Sciatic nerve (tissue), 2 donors: ENCODE measurements around the gene ARHGEF11. TPM values are rescaled to one million over a fixed set of nuclear protein-coding genes. Genes with fewer than 3 reads are reported as not detected.
A peak's percentile ranks its signal among the peaks of the same experiment; 100 is the strongest.

Source experiments
- ATAC-seq: fragments of 200-7000 bp; cut with Tn5 transposase; one replicate; pipeline ENCODE4 v1.9.1; 2020; ENCODE audit warnings: mild to moderate bottlenecking, moderate library complexity
- DNase-seq: peaks from one replicate; pipeline ENCODE4 v3.0.0-alpha.2; 2020; ENCODE audit warnings: low spot score
- intact Hi-C: fragments of 100-400 bp; cut with DNase I; formaldehyde crosslinking; loops from one replicate; pipeline ENCODE4 v1.14.2; 2022
- total RNA-seq: library from RNA; stranded (reverse); fragmentation: NEBNext Ultra II Directional; extraction: Animal tissue kit (Norgen Biotek cat#: 25700); gene quantifications from one replicate; pipeline ENCODE4 v1.2.1, GENCODE V29; 2021
- donor health status: DM: no; HTN: no; CAD: no.
- donor health status: DM: no; HTN: no; CAD: no.

The ARHGEF11 gene
- total RNA-seq, 1 donor from 2014 or later = 38.4 TPM

DNA sequence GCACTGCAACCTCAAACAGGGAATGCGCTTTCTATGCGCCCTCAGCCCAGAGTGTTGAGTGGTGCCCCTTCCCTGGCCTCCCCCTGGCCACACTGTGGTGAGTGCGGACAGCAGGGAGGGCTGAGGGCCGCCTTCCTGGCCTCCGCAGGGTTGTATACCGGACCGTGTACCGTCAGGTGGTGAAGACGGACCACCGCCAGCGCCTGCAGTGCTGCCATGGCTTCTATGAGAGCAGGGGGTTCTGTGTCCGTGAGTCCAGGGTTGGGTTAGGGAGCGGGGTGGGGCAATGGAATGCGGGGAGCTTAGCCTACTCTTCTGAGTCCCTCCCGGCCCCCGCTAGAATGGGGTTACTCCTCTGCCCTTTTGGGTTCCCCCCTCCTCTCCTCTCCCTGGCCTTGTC, 140.4 kb downstream of the ARHGEF11 start:
- DNase-seq = no peak
- intact Hi-C loops = no loop called here
- no peak for ATAC-seq

DNA sequence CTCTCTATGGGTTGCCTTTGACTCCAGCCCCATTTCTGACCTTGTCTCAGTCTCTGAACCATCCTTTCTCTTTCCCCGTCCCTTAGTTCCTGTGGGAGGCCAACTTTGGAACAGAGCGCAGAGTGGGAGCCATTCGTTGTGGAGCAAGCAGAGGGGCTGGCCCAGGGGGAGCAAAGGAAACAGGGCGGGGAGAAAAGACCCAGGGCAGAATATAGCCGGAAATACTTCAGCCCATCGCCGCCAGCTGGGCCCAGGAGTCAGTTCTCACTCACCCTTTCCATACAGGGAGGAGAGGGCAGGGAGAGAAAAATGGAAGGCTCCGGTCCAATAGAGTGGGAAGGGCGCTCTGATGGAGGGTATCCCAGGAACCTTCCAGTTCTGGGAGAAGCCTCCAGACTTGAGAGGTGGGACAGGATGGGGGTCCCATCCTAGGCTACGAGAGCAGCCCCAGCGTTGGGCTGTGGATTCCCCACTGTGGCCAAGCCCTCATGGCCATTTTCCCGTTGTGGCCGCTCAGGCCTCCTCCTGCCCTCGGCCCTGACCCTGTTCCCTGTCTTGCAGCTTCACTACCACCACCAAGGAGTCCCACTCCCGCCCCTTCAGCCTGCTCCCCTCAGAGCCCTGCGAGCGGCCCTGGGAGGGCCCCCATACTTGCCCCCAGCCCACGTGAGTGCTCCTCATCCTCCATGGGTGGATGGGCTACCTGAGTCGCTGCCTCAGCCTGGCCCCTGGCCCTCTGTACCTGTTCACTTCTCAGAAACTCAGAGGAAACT, 141.2 kb downstream of the ARHGEF11 start:
- no peak for DNase-seq
- ATAC-seq = no peak
- intact Hi-C loops = no loop called here

DNA sequence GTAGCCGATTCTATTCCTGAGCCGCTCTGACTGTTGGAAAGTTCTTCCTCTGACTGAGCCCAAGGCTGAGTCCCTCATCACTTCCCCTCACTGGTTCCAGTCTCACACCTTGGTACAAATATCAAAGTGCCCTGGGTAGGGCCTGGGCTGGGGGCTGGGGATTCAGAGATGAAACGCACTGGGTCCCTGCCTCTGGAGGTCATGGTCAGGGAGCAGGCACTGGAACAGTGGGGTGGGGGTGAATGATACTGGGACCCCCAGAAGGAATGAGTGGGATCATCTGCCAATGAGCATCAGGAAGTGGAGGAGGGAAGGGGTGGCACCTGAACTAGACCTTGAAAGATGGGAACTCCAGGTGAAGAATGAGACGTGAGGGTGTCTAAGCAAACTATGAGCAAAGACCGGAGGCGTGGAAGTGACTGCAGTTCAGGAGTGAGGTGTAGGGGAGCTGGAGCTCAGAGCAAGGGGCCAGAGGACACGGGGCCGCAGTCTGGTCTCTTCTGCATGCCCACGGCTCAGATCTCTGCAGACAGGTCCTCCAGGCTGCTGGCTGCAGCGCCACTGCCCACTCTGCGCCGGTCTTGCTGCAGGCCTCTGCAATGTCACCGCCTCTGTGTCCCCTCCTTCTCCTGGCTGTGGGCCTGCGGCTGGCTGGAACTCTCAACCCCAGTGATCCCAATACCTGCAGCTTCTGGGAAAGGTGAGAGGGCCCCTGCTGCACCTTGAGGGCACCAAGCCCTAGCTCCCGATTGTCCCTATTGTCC, 142.0 kb downstream of the ARHGEF11 start:
- no peak for ATAC-seq
- no peak for DNase-seq
- intact Hi-C loops = no loop called here

DNA sequence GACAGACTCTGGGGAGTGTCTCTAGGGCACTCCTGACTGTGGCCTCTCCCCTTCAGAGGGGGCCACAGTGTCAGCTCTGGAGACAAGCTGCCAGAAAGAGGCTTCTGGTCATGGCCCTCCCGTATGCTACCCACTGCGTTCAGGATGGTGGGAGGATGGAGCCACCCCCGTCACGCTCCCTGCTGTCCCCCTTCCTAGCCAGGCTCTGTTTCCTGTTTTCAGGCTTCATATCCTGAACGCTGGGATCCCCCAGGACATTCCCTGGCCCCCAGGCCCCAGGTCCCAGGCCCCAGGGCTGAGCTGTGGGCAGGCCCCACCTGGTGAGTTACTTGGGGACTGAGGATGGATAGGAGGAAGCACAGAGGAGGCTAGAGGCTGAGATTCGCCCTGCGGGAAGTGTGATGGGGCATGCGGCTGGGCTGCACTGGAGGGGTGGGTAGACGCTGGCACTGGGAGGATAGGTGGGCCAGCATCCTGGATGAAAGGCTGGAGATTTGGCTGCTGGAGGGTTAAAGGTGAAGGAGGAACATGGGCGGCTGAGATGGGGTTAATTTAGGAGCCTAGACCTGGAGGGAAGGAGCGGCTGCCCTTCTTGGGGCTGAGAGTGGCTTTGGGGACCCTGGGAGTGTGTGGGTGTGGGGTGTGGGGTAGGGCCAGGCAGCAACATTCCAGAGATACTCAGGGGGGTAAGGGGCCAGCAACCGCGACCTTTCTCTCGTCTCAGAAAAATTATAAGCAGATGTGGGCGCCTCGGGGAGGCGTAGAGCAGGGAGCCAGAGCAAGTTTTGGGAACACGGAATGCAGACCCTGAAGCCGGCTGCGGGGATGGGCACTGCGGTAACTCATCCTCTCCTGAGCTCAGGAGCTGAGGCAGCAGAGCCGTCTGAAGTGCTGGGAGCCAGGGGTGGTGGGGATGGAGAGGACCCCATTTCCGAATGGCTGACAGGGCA, 143.3 kb downstream of the ARHGEF11 start:
- no peak for DNase-seq
- intact Hi-C loops = no loop called here
- ATAC-seq = peak; percentile 55

DNA sequence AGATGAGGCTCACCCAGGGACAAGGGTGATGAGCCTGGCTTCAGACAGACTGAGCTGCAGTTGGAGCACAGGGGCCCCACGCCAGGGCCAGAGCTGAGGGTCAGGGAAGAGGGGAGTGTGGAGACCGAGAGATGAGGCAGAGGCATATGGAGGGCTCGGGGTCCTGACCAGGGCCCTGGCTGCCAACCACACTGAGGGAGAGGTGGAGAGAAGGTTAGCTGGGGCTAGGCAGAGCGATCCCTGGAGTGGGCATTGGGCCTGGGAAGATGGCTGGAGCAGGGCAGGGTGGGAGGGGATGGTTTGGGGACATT, 144.0 kb downstream of the ARHGEF11 start:
- intact Hi-C loops = no loop called here
- ATAC-seq = no peak
- DNase-seq = no peak

DNA sequence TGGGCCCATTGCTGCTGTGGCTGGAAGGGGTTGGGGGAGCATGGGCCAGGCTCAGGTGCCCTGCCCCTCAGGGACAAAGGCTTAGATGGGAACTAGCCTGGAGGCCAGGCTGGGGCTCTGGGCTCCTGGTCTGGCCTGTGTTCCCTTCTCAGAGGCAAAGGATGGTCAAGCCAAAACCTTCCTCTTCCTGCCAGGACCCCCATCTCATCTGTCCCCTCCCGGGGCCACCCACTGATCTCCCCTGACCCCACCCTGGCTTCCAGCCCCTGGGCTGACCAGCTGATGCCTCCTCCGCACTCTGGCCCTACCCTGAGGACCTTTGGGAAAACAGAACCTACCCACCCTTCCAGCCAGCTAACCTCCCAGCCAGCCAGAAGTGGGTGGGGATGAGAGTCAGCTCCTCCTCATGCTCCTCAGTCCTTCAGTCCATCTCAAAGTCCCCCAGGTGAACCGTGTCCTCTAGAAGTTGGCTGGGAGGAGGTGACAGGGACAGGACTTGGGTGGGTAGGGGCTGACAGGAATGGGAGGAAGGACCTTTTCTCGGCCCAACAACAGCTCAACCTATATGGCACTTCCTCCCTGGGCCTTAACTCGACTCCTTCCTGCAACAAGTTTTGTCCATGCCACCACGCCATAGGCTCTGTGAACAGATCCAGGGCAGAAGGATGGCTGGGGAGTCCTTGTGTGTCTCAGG, 144.5 kb downstream of the ARHGEF11 start:
- no peak for DNase-seq
- intact Hi-C loops = no loop called here
- ATAC-seq = peak; percentile 18

DNA sequence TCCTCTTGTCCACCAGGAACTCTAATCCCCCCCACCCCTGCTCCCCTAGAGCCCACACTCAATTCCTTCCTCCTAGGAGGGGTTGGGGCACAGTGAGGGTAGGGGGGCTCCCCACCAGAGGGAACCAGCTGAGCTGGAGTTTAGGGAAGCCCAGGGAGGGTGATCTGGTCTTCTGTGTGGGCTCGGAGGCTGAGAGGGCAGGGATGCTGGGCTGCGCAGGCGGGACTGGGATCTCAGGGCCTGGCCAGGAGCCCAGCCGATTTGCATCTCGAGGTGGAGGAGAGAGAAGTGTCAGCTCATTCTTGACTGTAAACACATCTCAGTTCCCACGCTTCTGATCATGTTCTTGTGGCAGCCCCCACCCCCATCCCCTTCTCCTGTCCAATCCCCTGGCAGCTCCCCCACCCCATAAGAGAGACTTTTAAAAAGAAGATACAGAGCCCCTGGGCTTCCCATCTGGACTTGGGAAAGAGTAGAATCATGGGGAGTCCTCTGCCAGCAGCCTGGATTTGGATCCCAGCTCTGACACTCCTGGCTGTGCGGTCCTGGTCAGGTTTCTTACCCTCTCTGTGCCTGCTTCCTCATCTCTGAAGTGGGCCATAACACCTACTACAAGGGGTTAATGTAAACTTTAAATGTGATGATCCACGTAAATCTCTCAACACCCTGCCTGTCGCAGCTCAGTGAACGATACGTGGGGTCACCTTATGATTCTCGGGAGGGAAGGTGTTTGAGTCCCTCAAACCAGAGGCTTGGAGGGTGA, 145.4 kb downstream of the ARHGEF11 start:
- ATAC-seq (no peak), DNase-seq (no peak)
- intact Hi-C loops = no loop called here

DNA sequence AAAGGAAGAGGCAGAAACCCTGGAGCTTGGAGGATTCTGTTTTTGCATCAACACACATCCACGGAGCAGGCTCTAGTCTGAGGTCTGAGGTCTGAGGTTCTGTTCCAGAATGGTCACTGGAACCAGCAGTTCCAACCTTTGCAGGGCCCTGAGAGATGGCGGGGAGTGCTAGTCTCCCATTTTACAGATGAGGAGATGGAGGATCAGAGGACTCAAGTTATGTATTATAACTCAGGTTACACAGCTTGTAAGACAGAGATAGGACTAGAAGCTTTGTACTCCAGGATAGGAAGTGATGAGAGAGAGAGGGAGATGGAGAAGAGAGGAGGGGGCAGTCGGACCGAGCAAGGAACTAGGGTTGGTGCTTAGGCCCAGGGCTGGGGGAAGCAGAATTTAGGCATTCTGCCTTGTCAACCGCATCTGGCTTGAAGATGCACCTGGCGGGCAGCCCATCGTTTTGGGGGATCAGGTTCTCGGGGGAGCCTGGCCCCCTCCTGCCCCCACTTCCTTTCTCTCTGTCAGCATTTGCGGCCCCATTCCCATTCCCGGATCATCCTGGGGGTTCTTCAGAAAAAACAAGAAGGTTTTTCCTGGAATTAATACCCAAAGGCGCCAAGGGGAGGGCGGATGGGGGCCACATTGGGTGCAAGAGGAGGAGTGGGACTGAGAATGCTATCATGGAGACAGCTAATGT, 146.4 kb downstream of the ARHGEF11 start:
- intact Hi-C loops = no loop called here
- DNase-seq (no peak), ATAC-seq (no peak)

DNA sequence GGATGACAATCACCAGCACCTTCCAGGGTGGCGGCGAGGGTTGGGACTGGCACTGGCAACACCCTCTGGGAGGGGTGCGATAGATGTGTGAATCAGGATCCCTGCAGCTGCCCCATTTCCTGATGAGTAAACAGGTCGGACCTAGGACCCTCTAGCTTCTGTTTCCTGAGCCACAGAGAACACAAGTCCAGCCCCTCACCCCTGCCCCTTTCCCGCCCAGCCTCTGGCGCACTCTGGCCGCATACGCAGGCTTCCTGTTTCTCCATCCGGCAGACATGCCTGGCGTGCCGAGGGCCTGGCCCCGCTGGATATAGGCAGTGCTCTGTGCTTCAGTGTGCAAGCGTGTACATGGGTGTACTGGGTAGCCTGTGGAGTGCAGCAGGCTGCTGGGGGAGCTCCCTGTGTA, 147.4 kb downstream of the ARHGEF11 start:
- intact Hi-C loops = no loop called here
- ATAC-seq (peak; percentile 14), DNase-seq (no peak)

DNA sequence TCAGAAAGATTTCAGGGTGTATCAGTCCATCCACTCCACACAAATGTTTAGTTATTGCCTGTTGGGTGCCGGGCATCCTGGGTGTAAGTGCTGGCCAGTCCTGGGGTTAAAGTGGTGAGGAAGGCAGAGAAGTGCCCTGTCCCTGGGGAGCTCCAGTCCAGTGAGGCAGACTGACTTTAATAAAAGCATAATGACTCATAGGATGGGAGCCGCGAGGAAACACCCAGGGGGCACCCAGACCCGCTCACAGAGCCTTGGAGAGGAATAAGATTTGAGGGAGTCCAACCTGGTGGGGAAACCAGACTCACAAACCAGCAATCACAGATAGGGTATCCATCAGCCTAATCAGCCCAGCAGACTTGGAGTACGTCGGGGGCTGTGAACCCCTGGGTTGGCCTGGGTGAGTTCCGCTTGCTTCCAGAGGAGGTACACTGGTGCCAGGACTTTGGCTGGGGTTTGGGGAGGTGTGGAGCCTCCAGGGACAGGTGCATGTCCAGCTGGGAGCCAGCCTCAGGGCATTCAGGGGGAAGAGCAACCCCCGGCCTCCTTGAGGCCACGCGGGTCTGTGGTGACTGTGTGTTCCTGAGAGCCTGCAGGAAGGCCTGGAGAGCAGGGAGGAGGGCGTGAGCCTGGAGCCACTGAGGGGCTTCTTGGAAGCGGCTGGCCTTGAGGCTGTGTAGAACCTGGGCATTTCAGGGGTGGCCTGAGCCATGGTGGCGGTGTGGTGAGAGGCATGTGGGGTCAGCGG, 148.3 kb downstream of the ARHGEF11 start:
- DNase-seq = no peak
- intact Hi-C loops = no loop called here
- no peak for ATAC-seq

DNA sequence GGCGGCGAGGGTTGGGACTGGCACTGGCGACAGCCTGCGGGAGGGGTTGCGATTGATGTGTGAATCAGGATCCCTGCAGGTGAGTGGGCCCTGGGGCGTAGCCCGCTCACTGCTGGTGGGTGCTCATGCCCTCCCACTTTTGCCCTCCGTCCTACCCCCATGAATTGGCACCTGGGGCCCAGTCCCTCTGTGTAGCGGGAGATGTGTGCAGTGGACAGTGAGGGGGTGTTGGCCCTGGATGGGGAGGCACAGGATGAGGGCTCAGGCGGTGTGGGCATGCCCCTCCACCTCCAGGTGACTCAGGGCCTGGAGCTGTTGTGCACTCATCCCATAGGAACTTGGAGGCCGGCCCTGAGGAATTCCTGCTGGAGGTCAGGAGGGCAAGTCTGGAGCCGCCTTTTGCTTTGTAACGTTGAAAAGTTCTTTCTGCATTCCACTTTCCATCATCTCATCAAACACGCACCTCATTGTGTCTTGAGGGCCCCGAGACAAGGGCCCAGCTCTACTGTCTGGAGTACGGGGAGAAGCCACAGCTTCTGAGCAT, 149.0 kb downstream of the ARHGEF11 start:
- DNase-seq = no peak

DNA sequence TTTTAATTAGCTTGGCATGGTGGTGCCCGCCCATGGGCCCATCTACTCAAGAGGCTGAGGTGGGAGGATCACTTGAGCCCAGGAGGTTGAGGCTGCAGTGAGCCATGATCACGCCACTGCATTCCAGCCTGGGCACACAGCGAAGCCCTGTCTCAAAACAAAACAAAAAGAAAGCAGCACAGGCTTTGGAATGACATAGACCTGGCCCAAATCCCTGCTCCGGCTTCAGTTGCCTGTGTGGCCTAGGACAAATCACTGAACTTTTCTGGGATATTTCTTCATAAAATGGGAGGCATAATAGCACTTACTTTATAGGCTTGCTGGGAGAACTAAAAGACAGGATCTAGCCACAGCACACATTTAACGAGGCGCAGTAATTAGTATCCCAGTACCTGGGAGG, 149.6 kb downstream of the ARHGEF11 start:
- DNase-seq (no peak), ATAC-seq (no peak)
- intact Hi-C loops = no loop called here

More for the DNA sequence above, 149.0 kb downstream of the ARHGEF11 start:
- intact Hi-C loops = no loop called here
- ATAC-seq = no peak

DNA sequence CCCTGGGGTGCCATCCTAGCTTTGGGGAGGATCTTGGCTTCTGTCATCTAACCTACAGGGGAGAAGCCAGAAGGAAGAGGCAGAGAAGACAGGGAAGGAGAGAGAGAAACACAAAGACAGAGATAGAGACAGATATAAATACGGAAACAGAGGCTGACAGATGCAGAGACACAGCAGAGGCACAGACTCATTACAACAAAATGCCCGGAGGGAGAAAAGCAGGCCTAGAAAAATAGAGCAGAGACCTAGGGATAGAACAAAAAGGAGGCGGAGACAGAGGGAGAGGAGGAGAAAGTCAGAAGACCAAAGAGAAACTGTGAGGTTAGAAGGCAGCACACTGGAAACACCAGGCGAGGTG, 150.1 kb downstream of the ARHGEF11 start:
- intact Hi-C loops = no loop called here
- DNase-seq (no peak), ATAC-seq (peak; percentile 2)

DNA sequence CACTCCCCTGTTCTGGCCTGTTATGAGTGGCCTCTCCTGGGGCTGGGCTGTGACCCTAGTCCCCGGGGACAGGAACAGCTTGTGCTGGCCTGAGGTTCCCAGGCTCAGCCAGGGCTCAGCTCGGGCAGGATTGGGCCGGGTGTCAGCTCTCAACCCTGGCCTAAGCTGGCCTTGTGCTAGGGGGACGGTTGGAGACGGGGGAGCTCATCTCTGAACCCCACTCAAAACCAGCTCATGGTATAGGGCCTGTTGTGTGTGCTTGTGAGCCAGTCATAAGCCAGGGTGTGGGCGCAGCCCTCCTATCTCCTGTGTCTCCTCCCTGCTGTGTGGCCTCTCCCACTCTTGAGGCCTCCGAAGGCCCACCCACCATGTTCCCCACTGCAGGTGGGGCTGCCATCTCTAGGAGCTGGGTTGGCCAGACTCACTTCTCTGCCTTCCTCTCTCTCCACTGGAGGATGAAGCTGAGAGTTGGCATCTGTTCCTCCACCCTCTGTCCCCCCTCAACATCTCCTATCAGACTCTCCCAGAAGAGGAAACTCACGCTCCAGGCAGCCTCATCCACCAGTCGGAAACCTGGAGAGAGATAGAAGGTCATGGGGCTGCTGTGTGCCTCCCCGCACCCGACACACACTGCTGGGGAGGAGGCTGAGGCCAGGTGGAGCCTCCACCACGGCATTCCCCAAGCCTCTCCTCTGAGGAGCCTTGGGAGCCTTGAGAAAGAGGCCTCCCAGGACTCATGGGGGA, 150.7 kb downstream of the ARHGEF11 start:
- no peak for DNase-seq
- intact Hi-C loops = no loop called here
- peak; percentile 61 for ATAC-seq

DNA sequence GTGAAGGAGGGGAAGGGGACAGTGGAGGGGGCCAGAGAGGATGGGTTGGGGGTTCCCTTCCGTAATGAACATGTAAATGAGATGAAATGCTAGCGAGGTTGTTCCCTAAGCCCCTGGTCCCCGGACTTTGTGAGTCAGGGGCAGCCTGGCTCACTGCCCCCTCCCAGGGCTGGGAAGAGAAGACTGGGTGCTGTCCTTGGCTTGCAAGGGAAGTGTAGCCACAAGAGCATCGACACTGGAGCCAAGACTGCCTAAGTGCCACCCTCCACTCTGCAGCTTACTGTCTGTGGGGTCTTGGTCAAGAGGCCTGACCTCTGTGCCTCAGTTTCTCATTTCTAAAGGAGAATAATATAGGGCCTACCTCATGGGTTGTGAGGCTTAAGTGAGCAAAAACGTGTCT, 151.5 kb downstream of the ARHGEF11 start:
- DNase-seq (no peak), ATAC-seq (no peak)
- intact Hi-C loops = no loop called here
